Suprapubic skin (tissue), 4 donors: ENCODE results near the gene SLC2A1.

Experiments used
- EP300 ChIP-seq: sonication (generic); formaldehyde crosslinking; IDR thresholded peaks from one replicate; pipeline ENCODE4 v1.6.1; 2017; ENCODE audit warnings: antibody characterized with exemption
- POLR2AphosphoS5 ChIP-seq, 3 donors: sonication (generic); formaldehyde crosslinking; IDR thresholded peaks; one replicate each; pipeline ENCODE4 v1.6.1; 2017; ENCODE audit warnings: antibody characterized with exemption in 3 of 3
- TF ChIP-seq, protein P1 (sequence below), 2 donors: fragments of 200-600 bp in 1 of 2; fragments of 450-650 bp in 1 of 2; sonication (generic) in 1 of 2; IDR thresholded peaks; one replicate each; pipeline ENCODE4 v1.5.1; 2016 to 2019; ENCODE audit warnings: antibody characterized with exemption in 2 of 2, mild to moderate bottlenecking in 1 of 2, moderate library complexity in 1 of 2

DNA sequence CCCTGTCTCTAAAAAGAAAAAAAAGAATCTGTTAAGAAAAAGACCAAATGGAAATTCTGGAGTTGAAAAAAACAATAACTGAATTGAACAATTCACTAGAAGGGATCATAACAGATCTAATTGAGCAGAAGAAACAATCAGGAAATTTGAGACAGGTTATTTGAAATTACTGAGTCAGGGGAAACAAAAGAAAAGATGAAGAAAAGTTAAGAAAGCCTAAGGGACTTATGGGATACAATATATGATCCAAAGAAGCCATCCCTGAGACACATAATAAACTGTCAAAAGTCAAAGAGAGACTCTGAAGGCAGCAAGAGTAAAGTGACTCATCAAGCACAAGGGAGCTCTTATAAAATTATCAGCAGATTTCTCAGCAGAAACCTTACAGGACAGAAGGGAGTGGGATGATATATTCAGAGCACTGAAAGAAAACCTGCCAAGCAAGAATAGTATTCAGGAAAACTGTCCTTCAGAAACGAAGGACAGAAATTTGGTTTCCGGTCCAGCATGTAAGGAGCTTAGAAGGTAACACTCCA, 44.5 kb downstream of the SLC2A1 start:
- TF ChIP-seq, protein P1, sequence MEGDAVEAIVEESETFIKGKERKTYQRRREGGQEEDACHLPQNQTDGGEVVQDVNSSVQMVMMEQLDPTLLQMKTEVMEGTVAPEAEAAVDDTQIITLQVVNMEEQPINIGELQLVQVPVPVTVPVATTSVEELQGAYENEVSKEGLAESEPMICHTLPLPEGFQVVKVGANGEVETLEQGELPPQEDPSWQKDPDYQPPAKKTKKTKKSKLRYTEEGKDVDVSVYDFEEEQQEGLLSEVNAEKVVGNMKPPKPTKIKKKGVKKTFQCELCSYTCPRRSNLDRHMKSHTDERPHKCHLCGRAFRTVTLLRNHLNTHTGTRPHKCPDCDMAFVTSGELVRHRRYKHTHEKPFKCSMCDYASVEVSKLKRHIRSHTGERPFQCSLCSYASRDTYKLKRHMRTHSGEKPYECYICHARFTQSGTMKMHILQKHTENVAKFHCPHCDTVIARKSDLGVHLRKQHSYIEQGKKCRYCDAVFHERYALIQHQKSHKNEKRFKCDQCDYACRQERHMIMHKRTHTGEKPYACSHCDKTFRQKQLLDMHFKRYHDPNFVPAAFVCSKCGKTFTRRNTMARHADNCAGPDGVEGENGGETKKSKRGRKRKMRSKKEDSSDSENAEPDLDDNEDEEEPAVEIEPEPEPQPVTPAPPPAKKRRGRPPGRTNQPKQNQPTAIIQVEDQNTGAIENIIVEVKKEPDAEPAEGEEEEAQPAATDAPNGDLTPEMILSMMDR (IDR thresholded peaks at IDR 0.05), result no peak
- no peak for TF ChIP-seq EP300
- no peak for TF ChIP-seq POLR2AphosphoS5 (IDR thresholded peaks at IDR 0.05)
